ENCODE measurements around the gene DIP2C.
A peak's percentile ranks its signal among the peaks of the same experiment; 100 is the strongest.
"Not testable (repeated sequence)": the region's sequence is repeated elsewhere in the genome, so short reads cannot be mapped to it uniquely, and the experiment has no call there.

The DIP2C gene

DNA sequence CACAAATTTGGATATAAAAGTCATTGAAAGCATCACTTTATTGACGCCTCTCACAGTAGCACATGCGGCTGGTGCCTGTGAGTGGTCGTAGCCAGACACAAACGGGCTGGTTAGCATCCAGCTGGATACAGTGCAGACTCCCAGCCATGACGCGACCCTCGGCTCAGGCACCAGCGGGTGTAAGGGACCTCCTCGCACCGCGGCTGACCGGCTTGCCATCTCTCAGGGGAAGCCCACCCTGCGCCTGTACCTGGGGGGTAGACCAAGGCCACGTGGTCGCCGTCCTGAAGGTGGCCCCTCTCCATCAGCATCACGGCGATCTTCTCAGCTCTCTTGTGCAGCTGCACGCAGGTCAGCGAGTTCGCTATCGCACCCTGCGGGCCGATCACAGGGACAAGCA, 340.4 kb downstream of the DIP2C start:
- no peak for DNase-seq (ENCODE audit: low spot score)

DNA sequence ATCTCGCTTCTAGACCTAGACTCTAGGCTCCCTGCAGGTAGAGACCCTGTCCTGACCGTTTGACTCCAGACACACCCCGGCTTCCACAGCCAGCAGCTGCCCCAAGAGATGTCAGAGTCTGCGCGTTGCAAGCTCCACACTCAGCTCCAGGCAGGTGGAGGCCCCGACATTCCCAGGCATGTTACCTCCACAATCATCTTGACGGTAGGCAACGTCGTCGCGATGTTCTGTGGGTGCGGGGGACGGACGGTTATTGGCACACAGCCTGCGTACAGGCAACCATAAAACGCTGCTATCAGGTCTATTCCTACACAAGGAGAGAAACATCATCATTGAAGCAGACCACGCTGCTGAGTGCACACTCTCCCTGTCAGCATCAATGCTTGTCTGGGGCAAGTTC, 341.0 kb downstream of the DIP2C start:
- no peak for DNase-seq (ENCODE audit: low spot score)

DNA sequence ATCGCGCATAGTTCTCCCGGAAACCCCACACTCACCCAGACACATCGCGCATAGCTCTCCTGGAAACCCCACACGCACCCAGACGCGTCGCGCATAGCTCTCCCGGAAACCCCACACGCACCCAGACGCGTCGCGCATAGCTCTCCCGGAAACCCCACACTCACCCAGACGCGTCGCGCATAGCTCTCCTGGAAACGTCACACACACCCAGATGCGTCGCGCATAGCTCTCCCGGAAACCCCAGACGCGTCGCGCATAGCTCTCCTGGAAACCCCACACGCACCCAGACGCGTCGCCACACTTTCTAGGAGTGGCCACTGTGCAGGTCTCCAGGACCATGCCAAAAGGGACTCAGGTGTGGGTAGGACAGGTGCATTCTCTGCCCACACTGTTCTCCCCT, 341.7 kb downstream of the DIP2C start:
- not testable (repeated sequence) for DNase-seq (ENCODE audit: low spot score)

DNA sequence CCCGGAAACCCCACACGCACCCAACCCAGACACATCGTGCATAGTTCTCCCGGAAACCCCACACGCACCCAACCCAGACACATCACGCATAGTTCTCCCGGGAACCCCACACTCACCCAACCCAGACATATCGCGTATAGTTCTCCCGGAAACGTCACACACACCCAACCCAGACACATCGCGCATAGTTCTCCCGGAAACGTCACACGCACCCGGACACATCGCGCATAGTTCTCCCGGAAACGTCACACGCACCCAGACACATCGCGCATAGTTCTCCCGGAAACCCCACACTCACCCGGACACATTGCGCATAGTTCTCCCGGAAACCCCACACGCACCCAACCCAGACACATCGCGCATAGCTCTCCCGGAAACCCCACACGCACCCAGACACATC, 342.3 kb downstream of the DIP2C start:
- not testable (repeated sequence) for DNase-seq (ENCODE audit: low spot score)

DNA sequence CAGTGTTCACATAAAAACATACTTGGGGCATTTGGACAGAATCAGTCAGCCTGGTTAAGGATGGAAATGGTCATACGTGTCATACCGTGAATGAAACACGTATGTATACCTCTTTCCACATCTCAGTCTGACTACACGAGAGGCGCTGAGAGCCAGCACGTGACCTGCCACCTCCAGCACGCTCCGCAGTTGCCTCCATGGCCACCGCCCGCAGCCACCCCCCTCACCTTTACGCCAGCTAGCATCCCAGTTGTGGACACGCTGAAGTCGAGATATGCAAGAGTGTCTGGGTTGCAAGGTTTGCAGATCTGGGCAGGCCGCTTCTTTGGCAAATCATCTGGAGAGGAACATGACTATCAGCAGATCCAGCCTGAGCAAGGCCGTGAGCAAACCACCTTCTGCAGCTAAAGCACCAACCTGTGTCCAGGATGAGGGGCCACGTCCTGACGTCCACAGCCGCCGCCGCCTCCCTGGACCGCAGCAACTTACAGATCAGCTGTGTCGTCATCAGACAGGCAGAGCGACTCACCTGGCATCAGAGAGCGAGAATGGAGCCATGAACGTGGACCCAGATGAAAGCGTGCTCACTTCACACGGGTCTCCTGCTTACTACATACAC, 344.8 kb downstream of the DIP2C start:
- no peak for DNase-seq (ENCODE audit: low spot score)

DNA sequence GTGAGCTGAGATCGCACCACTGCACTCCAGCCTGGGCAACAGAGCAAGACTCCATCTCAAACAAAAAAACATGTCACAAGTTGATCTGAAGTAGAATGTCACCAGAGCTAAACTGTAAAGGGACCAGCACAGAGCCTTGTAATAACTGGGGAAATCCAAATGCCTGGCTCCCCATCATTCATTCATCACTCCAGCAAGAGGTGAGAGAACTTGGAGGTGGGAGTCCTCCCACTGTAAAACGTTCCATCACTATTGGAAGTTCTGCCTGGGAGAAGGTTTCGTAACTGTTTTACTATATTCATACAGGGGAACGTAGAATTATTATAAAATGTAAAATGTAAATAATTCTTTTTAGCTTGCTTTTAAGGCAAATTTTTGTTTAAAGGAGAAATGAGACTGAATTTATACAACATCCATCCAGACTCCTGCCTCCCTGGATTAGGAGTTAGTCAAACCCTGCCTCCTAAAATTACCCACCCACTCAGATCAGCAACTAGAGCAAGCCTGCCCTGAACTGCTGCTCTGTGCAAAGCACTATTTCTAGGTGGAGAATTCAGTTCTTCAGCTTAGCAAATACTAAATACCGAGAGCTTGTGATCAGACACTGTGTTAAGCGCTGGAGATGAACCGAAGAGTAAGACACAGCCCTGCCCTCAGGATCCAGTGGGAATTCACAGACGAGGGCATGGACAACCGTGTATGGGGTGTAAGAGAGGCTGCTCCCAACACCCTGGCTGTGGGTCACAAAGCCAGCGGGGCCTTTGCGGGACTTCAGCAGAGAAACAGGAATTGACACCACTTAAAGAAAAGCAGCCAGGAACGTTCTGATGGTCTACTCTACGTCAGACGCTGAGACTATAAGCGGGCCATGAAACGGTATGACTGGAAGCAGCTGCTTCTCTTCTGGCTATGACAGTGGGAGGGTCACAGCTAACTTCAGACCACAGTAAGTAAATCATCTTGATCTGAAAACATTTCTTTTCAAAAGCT, 345.9 kb downstream of the DIP2C start:
- DNase-seq (ENCODE audit: low spot score): no peak

DNA sequence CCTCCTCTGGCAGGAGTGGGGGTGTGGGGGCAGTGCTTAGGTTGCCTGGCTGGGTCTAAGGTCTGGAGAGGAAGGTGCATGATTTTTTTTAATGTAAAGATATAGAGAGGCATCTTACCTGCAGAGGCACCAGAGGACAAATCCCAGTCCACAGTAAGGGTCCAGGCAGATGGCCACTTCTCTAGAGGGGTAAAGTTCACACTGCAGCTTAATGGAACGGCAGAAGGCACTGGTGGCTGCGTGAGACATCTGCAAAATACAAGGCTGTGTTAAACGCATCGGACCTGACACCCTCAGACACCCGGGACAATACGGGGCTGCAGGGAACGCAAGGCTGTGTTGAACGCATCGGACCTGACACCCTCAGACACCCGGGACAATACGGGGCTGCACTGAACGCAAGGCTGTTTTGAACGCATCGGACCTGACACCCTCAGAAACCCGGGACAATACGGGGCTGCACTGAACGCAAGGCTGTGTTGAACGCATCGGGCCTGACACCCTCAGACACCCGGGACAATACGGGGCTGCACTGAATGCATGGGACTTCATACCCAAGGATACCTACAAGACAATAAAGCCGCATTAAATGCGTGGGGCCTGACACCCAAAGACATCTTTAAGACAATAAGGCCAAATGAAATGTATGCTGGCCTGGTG, 348.3 kb downstream of the DIP2C start:
- no peak for DNase-seq (ENCODE audit: low spot score)

DNA sequence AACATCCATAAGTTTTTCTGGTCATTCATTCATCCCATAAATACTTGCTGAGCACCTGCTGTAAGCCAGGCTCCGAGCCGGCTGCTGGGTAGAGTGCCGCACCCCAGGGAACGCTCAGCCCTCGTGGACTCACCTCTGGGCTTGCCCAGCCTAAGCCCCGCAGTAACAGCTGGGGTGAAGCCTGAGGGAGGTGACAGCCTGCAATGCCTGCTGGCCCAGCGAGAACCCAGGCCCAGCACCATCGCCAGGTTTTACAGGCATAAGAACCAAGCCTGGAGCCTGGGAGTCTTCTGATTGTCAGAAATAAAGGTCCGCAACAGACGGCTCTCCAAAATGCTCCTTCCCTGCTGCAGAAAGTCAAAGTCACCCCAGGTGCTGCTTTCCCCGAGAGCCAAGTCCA, 348.8 kb downstream of the DIP2C start:
- DNase-seq (ENCODE audit: low spot score): peak; percentile 55

DNA sequence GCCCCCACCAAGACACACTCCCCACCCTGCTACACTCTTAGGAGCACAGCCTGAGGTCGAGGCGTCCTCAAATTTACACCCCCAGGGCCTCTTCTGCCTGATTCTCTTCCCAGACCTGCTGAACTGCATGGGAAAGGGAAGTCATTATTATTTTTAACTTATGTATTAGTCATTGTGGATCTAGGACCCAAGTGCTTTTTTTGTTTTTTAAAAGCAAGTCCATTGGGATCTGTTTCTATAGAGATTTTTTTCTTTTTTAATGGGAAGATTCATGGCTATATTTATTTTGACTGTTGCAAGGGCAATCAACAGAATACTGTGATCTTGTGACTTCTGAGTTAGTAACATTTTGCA, 350.5 kb downstream of the DIP2C start:
- DNase-seq (ENCODE audit: low spot score): no peak

DNA sequence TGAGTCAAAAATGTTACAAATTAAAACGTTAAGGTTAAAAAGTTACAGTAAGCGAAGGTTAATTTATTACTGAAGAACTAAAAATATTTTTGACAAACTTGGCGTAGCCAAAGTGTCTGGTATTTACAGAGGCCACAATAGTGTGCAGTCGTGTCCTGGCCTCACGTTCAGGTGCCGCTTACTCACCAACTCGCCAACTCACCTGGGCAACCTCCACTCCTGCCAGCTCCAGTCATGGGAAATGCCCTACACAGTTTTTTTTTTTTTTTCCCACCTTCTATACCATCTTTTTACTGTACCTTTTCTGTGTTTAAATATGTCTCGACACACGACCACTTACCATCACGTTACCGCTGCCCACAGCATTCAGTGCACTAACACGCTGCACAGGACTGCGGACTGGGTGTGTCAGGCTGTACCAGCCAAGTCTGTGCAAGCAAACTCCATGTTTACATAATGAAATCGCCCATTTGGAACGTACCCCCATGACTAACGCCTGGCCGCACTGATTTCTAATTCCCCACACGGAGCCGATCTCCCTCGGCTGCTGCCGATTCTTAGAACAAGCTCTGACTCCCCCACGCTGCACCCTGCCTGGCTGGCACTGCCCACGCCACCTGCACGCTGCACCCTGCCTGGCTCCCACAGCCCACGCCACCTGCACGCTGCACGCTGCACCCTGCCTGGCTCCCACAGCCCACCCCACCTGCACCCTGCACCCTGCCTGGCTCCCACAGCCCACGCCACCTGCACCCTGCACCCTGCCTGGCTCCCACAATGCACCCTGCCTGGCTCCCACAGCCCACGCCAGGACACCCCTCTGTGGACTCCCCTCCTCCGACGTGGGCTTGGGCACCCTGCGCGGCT, 351.1 kb downstream of the DIP2C start:
- no peak for DNase-seq (ENCODE audit: low spot score)

DNA sequence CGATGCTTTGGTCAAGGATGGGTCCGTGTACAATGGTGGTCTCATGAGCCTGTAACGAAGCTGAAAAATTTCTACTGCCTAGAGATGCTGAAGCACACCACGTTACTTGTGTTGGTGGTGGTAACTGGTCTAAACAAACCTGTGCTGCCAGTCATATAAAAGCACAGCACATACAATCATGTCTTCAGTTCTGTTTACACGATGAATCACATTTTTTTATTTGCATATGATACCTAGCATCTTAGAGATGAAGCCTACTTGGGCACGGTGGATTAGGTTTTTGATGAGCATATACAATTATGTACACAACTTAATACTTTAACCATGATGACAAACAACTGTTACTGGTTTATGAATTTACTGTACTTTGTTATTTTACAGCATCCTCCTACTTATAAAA, 353.2 kb downstream of the DIP2C start:
- DNase-seq (ENCODE audit: low spot score): no peak

DNA sequence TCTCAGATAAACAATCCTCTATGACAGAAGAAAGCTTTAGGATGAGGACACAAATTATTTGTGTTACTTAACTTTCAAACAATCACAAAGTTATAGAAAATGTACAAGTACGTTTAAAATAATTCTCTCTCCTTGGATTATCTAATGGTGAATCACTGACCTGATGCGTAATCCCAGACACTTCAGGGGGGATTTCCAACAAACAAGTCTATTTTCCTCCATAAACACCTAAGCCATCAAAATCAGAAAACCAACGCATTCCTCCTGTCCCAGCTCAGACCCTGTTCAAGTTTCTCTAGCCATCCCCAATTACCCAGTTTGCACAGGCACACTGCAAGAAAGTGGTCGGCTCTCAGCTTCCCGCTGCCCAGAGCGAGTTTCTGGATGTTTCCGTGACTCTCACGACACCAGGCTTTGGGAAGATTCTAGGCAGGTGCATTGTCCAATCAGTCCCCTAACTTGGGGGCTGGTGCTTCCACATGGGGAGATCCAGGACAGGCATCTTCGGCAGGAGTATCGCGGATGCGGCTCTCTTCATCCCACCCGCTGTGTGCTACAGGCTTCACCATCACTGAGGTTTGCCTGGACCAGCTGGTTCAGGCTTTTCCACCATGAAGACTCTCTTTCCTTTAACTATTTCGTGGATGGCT, 354.2 kb downstream of the DIP2C start:
- DNase-seq (ENCODE audit: low spot score): no peak

DNA sequence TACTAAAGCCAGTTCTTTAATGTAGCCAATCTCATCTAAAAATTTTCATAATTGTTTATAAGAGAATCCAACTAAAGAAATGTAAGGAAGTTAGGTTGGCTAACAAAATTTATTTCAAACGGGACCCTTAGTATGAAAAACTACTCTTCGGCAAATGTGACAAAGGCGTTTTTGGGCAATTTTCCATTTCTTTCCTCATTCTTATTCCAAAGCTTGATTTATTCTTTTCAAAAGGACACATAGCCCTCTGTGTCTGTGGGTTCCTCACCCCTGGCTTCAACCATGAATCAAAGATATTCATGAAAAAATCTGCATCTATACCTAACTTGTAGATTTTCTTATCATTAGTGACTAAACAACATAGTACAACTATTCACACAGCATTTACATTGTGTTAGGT, 358.3 kb downstream of the DIP2C start:
- no peak for DNase-seq (ENCODE audit: low spot score)

DNA sequence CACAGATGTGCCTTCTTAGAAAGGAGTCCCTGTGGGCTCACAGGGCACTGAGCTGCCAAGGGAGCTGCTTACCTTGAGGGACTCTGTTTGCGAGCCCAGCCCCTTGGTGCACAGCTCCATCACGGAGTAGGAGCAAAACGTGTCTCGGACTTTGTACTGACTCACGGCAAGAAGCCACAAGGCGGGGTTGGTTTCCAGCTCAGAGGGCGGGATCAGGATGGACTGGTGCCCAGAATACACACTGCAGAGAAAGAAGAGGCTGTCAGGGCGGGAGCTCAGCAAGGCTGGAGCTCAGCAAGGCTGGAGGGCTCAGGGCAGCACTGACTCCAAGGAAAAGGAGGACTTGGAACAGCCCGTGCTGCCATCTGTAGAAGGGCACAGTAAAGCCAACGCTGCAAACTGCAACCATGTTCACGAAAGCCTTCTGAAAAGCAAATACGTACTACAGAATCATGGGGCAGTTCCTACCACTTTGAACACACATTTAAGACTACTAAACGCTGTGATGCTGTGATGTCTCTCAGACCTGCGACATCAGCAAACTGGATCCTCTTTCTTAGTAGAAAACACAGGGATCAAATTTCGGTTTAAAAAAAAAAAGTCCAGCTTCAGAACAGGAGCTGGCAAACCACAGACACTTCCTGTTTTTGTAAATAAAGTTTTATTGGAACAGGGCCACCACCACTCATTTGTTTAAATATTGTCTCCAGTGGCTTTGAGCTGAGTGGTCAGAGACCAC, 359.9 kb downstream of the DIP2C start:
- DNase-seq (ENCODE audit: low spot score): no peak

DNA sequence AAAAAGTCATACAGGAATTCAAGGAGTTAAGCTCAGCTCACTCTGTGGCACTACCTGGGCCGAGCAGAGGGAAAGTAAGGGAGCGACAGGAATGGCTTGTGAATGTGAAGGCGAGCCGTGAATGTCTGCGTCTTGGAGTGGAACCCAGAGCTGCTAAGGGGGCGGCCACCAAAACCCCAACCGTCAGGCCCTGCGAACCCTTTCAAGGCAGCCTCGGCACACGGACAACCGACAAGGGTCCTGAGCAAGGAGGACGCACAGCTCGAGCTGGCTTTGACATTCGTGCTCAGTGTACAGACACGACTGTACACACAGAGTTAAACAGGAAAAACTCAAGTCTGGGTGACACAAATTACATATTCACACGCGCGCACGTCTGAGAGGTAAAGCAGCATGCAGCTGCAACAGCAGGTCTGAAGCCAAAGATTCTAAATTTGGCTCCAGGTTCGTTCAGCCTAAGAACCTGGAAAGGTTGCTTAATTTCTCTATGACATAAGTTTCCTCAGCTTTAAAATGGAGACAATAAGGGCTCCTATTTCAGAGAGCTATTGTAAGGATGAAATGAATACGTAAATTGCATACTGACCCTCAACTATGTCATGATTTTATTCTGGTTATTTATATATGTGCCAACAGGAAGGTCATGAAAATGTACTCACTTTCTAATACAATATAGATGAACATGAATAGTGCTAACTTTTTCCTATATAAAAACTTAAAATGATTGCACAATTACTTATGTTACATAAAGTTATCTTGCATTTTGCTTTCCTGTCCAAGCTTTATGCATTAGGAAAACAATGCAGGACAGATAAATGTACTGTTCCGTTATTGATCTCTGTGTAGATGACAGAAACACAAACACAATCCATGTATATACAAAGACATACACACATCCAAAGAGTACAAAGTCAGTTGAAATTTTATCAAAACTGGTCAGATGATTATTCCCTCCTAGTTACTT, 361.3 kb downstream of the DIP2C start:
- no peak for DNase-seq (ENCODE audit: low spot score)

DNA sequence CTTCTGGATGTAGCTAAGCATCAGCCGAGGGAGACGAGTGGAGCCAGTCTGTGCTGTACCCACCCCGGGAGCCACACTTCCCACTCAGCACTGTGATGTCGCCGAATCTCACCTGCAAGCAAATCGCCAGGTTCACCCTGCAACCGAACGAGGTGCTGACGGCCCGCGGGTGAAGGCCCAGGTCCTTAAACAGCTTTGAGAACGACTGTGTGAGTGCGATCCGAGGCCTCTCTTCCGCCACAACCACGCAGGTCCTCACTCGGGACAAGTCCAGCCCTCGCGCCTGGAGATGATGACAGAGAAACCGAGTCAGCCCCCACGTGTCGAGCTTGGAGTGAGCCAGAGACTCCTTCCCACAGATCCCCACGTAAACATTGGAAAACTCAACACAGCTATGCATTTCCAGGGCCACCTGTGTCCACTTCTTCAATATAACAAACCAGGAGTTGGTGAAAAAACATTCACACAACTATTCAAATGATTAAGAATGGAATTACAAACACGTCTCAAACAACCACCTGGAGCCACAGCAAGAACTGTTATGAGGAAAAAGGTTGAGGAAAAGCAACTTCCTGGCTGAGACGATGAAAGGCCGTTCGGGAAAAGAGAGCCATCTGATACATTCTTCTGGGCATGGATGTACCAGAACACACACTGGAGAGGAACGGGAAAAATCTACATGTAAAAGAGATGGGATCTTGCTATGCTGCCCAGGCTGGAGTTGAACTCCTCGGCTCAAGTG, 362.4 kb downstream of the DIP2C start:
- DNase-seq (ENCODE audit: low spot score): no peak

DNA sequence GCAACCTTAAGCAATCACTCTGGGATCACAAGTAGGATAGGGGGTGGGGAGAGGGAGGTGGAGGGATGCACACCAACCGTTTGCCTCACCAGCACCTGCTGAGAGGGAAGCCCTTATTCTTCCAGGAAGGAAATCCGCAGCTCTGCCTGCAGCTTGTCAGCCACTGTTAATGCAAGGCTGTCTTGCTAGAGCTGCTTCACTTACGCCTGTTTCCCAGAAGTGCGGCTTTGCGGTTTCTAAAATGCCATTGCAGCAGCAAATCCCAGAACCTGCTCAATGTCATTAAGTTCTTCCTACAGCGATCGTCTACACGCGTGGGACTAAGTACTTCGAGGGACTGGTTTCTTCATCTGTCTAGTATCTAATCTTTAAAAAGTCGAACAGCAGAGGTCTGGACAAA, 363.1 kb downstream of the DIP2C start:
- DNase-seq (ENCODE audit: low spot score): no peak

DNA sequence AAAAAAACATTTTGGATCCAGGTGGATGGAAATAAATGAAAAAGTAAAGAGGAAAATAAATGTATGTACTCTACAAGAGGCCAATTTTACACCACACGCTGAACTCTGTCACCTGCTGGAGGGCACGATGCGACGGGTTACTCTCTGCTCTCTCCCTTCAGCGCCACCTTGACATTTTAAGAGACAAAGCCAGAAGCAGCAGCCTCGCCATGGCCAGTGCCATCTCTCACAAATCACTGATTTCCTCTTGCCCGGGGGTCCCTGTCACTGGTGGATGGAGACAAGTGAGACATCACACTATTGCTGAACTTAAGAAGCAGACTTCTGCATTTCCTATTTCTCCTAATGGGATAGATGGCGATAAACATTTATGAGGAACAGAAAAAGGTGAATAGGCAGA, 364.2 kb downstream of the DIP2C start:
- no peak for DNase-seq (ENCODE audit: low spot score)

DNA sequence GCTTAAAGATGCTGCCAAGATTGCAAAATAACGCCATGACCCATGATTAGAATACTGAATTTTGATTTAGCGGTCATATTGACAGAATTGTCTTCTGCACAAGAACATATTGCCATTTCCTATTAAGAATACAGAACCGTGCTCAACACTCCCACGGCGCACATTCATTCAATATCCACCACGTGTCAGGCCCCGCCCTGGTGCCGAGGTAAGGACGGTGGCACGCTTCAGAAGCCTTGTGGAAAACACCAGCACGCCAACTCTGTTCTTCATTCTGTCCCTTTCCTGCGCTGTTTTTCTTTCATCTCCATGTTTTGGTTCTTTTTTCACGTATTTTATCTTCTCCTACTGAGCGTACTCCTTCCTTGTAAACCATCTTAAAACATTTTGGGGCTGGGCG, 364.9 kb downstream of the DIP2C start:
- DNase-seq (ENCODE audit: low spot score): no peak
